K562 (cell line): ENCODE results near the gene SOCS4. TPM values are rescaled to one million over a fixed set of nuclear protein-coding genes. Genes with fewer than 3 reads are reported as not detected.
A peak's percentile ranks its signal among the peaks of the same experiment; 100 is the strongest.

Experiments
- ATAC-seq: fragments of 200-7000 bp; cut with Tn5 transposase; 3 replicates; pipeline ENCODE4 v1.9.1; 2020; ENCODE audit warnings: moderate library complexity
- BruUV-seq: library from RNA; stranded (reverse); fragments of 400-500 nt; replicated peaks from 2 replicates; lab custom pipeline; 2021; lab: Mats Ljungman, UMichigan
- CTCF ChIA-PET: fragments of 300-600 bp; formaldehyde crosslinking; extraction: SDS; loops from one replicate; lab custom pipeline; 2021; ENCODE audit warnings: low intra/inter-chr PET ratio; lab: Yijun Ruan, JAX
- POLR2A ChIA-PET: fragments of 300-600, 350-650 bp; sonication (Branson Sonifier 250); formaldehyde crosslinking; extraction: SDS; loops from one replicate; lab custom pipeline; 2021; ENCODE audit warnings: antibody characterized with exemption, inconsistent platforms; lab: Yijun Ruan, JAX
- DNase-seq, 4 experiments: peaks; one replicate each; pipeline versions ENCODE4 v3.0.0 to v3.0.0-alpha.2; 2011 to 2018; ENCODE audit warnings: low spot score in 3 of 4, mixed read lengths in 3 of 4; ENCODE audit errors: extremely low read depth in 1 of 4
- FAIRE-seq: peaks from 2 replicates; lab custom pipeline; 2011; peaks lifted over from hg19 to GRCh38; lab: Jason Lieb, UNC
- H2AFZ ChIP-seq: 2 replicates; pipeline ENCODE4 v1.6.0; 2011; ENCODE audit warnings: low read depth, low read length, control low read depth, inconsistent platforms
- H3K27ac ChIP-seq: fragments of 200-600 bp; 3 replicates; pipeline ENCODE4 v1.8.0; 2011; ENCODE audit warnings: low read depth, mild to moderate bottlenecking, control low read depth, inconsistent platforms, low read length, moderate library complexity, mixed read lengths; ENCODE audit errors: extremely low read depth
- H3K27me3 ChIP-seq, 2 experiments: fragments of 300-600 bp in 1 of 2; 2 replicates in 1 of 2; 3 replicates in 1 of 2; pipeline versions ENCODE4 v1.6.0 to v1.8.0; 2011; ENCODE audit warnings: inconsistent platforms in 2 of 2, low read length in 2 of 2, mild to moderate bottlenecking in 1 of 2, mixed read lengths in 1 of 2, moderate library complexity in 1 of 2; ENCODE audit not compliant: control insufficient read depth in 2 of 2, insufficient read depth in 2 of 2
- H3K36me3 ChIP-seq: fragments of 300-600 bp; 3 replicates; pipeline ENCODE4 v1.8.0; 2011; ENCODE audit warnings: mild to moderate bottlenecking, low read length, inconsistent platforms; ENCODE audit not compliant: control insufficient read depth, insufficient read depth
- H3K4me1 ChIP-seq, 2 experiments: fragments of 200-600 bp in 1 of 2; replicated peaks in 1 of 2; 2 replicates in 1 of 2; 3 replicates in 1 of 2; pipeline versions ENCODE4 v1.5.1 to v1.8.0; 2011; ENCODE audit warnings: inconsistent platforms in 2 of 2, low read length in 2 of 2, mild to moderate bottlenecking in 1 of 2, mixed read lengths in 1 of 2, moderate library complexity in 1 of 2; ENCODE audit not compliant: control insufficient read depth in 2 of 2, insufficient read depth in 2 of 2
- H3K4me2 ChIP-seq: 2 replicates; pipeline ENCODE4 v1.6.1; 2011; ENCODE audit warnings: low read length, control low read depth, inconsistent platforms, mixed read lengths; ENCODE audit not compliant: insufficient read depth
- H3K4me3 ChIP-seq: fragments of 200-600 bp; sonication (generic), shearing (Covaris generic); 2 replicates; pipeline ENCODE4 v1.5.1; 2016; ENCODE audit warnings: control low read depth, inconsistent platforms
- H3K79me2 ChIP-seq: fragments of 200-600 bp; 3 replicates; pipeline ENCODE4 v1.8.0; 2011; ENCODE audit warnings: low read length, inconsistent platforms; ENCODE audit not compliant: control insufficient read depth, insufficient read depth
- H3K9ac ChIP-seq, 2 experiments: 2 replicates each; pipeline versions ENCODE4 v1.6.0 to v1.6.1; 2011; ENCODE audit warnings: low read depth in 2 of 2, low read length in 2 of 2, control low read depth in 1 of 2, inconsistent platforms in 1 of 2, mild to moderate bottlenecking in 1 of 2, mixed read lengths in 1 of 2; ENCODE audit not compliant: insufficient read depth in 1 of 2
- H3K9me1 ChIP-seq: one replicate; pipeline ENCODE4 v1.6.0; 2011; ENCODE audit warnings: inconsistent platforms, mild to moderate bottlenecking, low read length, moderate library complexity; ENCODE audit not compliant: control insufficient read depth, insufficient read depth
- H3K9me3 ChIP-seq: replicated peaks from 2 replicates; pipeline ENCODE4 v1.5.1; 2011; ENCODE audit warnings: low read depth, low read length, inconsistent platforms; ENCODE audit not compliant: control insufficient read depth, insufficient read depth
- H4K20me1 ChIP-seq: replicated peaks from 2 replicates; pipeline ENCODE4 v1.6.1; 2011; ENCODE audit warnings: low read length, inconsistent platforms, mixed read lengths; ENCODE audit not compliant: control insufficient read depth, insufficient read depth
- CCAR2 ChIP-seq: fragments of 200-400 bp; formaldehyde crosslinking; IDR thresholded peaks from 2 replicates; pipeline ENCODE4 v1.6.1; 2017; ENCODE audit warnings: mild to moderate bottlenecking, low read depth, low read length
- FIP1L1 ChIP-seq: fragments of 200-400 bp; formaldehyde crosslinking; IDR thresholded peaks from 2 replicates; pipeline ENCODE4 v1.6.1; 2018; ENCODE audit warnings: mild to moderate bottlenecking, low read depth, low read length; ENCODE audit not compliant: poor library complexity, severe bottlenecking
- FOXM1 ChIP-seq, 2 experiments: fragments of 450-650 bp in 1 of 2; sonication (generic) in 1 of 2; formaldehyde crosslinking in 1 of 2; IDR thresholded peaks; 2 replicates each; pipeline versions ENCODE4 v1.6.1 to v1.9.0; 2017 to 2022; ENCODE audit warnings: low read depth in 2 of 2, mild to moderate bottlenecking in 2 of 2, missing genetic modification reagents in 1 of 2, moderate library complexity in 1 of 2
- MEF2D ChIP-seq: conservative IDR thresholded peaks from 2 replicates; pipeline ENCODE4 v1.6.1; 2016; ENCODE audit warnings: low read depth, missing genetic modification characterization, missing compliant biosample characterization
- PHF20 ChIP-seq: fragments of 450-650 bp; IDR thresholded peaks from 2 replicates; pipeline ENCODE4 v1.6.1; 2018; ENCODE audit not compliant: partially characterized antibody
- SMARCA4 ChIP-seq: fragments of 450-650 bp; IDR thresholded peaks from 2 replicates; pipeline ENCODE4 v1.6.1; 2016
- SMARCA5 ChIP-seq: fragments of 450-650 bp; IDR thresholded peaks from 2 replicates; pipeline ENCODE4 v1.6.1; 2016
- SOX6 ChIP-seq: fragments of 450-650 bp; IDR thresholded peaks from 2 replicates; pipeline ENCODE4 v1.6.1; 2014; ENCODE audit warnings: mild to moderate bottlenecking
- ZNF3 ChIP-seq: fragments of 250-450 bp; sonication (Bioruptor Pico); IDR thresholded peaks from 2 replicates; pipeline ENCODE4 v1.5.0; 2021; ENCODE audit warnings: mild to moderate bottlenecking, moderate library complexity
- ZNF644 ChIP-seq: fragments of 200-800 bp; sonication (Bioruptor generic); IDR thresholded peaks from 2 replicates; pipeline ENCODE4 v1.6.1; 2016; ENCODE audit warnings: low read depth, missing genetic modification characterization, missing compliant biosample characterization
- ZNF830 ChIP-seq: fragments of 250-450 bp; sonication (Bioruptor Pico); IDR thresholded peaks from 2 replicates; pipeline ENCODE4 v1.5.0; 2021; ENCODE audit warnings: mild to moderate bottlenecking
- WGBS: fragments of 100-300 bp; shearing (Covaris generic); methylation state at CpG from one replicate; pipeline ENCODE4 v1.1.6; 2016; ENCODE audit warnings: low coverage, mixed read lengths; ENCODE audit not compliant: insufficient coverage; ENCODE audit errors: missing lambda C conversion rate; 5-methylcytosine and 5-hydroxymethylcytosine counted together
- in situ Hi-C: fragments of 300-500 bp; cut with MboI; formaldehyde crosslinking; loops from 4 replicates; pipeline ENCODE4 v1.15.0; 2018; ENCODE audit warnings: inconsistent platforms, mixed read lengths
- intact Hi-C: fragments of 100-400 bp; cut with micrococcal nuclease; formaldehyde crosslinking; loops from 2 replicates; pipeline ENCODE4 v1.14.2; 2022
- polyA plus RNA-seq, 8 experiments: library from polyadenylated mRNA; depleted of rRNA in 4 of 8; stranded (reverse) in 5 of 8; unstranded in 3 of 8; fragments of >200 nt; fragmentation: Nextera tagmentation in 2 of 8; fragmentation: Illumina TruSeq in 1 of 8; extraction: Ambion mirVana in 2 of 8; extraction: Trizol in 1 of 8; gene quantifications; 2 replicates each; pipeline versions ENCODE4 v1.2.1 to v1.2.3, GENCODE V29; 2011 to 2014; ENCODE audit warnings: inconsistent platforms in 1 of 8, missing spikeins in 1 of 8
- total RNA-seq, 7 experiments: library from RNA; depleted of rRNA in 6 of 7; stranded (reverse); fragments of >200 nt in 6 of 7; fragmentation: Illumina TruSeq in 2 of 7; extraction: Trizol in 2 of 7; gene quantifications; 2 replicates each; pipeline versions ENCODE4 v1.2.1 to v1.2.3, GENCODE V29; 2011 to 2021; ENCODE audit warnings: low replicate concordance in 1 of 7
- TF ChIP-seq, protein P1 (sequence below): fragments of 250-450 bp; sonication (Bioruptor Pico); IDR thresholded peaks from 2 replicates; pipeline ENCODE4 v1.5.0; 2020; ENCODE audit warnings: mild to moderate bottlenecking, borderline replicate concordance
- TF ChIP-seq, protein P2 (sequence below): sonication (generic); formaldehyde crosslinking; IDR thresholded peaks from 2 replicates; pipeline ENCODE4 v1.8.0; 2022; ENCODE audit warnings: mild to moderate bottlenecking, missing genetic modification reagents
- TF ChIP-seq, protein P3 (sequence below): fragments of 450-650 bp; formaldehyde crosslinking; IDR thresholded peaks from 2 replicates; pipeline ENCODE4 v1.4.0; 2020; ENCODE audit warnings: mild to moderate bottlenecking, moderate library complexity

The SOCS4 gene
- total and polyA plus RNA-seq, 9 of the 15 experiments (the other 6 are each of a cell fraction or from before 2014, with no cell fraction given), result 2.6 to 12.7 (median 9.7) TPM

DNA sequence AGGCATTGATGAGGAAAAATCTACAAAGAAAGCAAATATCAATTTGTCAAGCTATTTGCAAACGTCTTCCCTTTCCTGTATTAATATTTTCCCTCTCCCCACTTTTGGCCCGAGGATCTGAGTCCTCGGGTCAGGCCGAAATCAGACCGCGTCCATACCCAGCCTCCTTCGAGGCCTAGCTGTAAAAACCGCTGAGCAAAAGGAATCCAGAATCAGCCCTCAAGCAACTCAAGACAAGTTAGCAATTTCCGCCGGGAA is 24.1 kb downstream of the SOCS4 start:
- ChIA-PET POLR2A (interaction anchor here (0.6 to 3.2 kb wide), 14 partner anchors 8 to 361 kb away, joined by 3 to 22 read pairs (median 5); partner anchors contain the start of genes DLGAP5, SOCS4 and WDHD1), CTCF (interaction anchor here (0.6 to 0.7 kb wide), 2 partner anchors 39 to 110 kb away, joined by 4 to 5 read pairs; no protein-coding TSS in a partner anchor)
- Histone ChIP-seq H3K9me3 (no peaks in the 10 kb centered on the region), H3K27me3 (no peaks in the 10 kb centered on the region), H3K27ac (peak overlapping the region; percentile 99), H3K79me2 (peaks cover 50% of the 10 kb centered on the region), H3K4me3 (peak overlapping the region; percentile 97), H3K9me1 (no peaks in the 10 kb centered on the region), H3K4me2 (peak overlapping the region; percentile 92), H2AFZ (peak overlapping the region; percentile 91), H3K36me3 (peaks cover 37% of the 10 kb centered on the region), H4K20me1 (no peaks in the 10 kb centered on the region; the same call in 1 of the 2 replicates), H3K9ac (peak overlapping the region; percentile 100), H3K4me1 (peaks cover 8 to 14% of the 10 kb centered on the region in 2 experiments; a peak in 3 of 5 replicates)
- WGBS, result 0% methylated on average over 9 of the region's 10 CpGs
- no TSS peak for BruUV-seq
- DNase-seq (no peak), ATAC-seq (no peak), FAIRE-seq (peak; percentile 40)
- intact Hi-C loops, result loop anchor here (5.0 kb wide), 1 partner anchor 51 kb away; no protein-coding TSS in a partner anchor
- in situ Hi-C loops, result no loop called here
- TF ChIP-seq PHF20, result no peak
- peak; percentile 22; the same call in 1 of the 2 replicates for TF ChIP-seq FOXM1 (IDR thresholded peaks at IDR 0.05; ENCODE audit: low read depth)
- no peak for TF ChIP-seq FOXM1 (CRISPR knock-in tag; IDR thresholded peaks at IDR 0.05; ENCODE audit: low read depth)
- TF ChIP-seq, protein P1, sequence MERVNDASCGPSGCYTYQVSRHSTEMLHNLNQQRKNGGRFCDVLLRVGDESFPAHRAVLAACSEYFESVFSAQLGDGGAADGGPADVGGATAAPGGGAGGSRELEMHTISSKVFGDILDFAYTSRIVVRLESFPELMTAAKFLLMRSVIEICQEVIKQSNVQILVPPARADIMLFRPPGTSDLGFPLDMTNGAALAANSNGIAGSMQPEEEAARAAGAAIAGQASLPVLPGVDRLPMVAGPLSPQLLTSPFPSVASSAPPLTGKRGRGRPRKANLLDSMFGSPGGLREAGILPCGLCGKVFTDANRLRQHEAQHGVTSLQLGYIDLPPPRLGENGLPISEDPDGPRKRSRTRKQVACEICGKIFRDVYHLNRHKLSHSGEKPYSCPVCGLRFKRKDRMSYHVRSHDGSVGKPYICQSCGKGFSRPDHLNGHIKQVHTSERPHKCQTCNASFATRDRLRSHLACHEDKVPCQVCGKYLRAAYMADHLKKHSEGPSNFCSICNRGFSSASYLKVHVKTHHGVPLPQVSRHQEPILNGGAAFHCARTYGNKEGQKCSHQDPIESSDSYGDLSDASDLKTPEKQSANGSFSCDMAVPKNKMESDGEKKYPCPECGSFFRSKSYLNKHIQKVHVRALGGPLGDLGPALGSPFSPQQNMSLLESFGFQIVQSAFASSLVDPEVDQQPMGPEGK (CRISPR knock-in tag), result no peak
- no peak for TF ChIP-seq CCAR2
- TF ChIP-seq, protein P2, sequence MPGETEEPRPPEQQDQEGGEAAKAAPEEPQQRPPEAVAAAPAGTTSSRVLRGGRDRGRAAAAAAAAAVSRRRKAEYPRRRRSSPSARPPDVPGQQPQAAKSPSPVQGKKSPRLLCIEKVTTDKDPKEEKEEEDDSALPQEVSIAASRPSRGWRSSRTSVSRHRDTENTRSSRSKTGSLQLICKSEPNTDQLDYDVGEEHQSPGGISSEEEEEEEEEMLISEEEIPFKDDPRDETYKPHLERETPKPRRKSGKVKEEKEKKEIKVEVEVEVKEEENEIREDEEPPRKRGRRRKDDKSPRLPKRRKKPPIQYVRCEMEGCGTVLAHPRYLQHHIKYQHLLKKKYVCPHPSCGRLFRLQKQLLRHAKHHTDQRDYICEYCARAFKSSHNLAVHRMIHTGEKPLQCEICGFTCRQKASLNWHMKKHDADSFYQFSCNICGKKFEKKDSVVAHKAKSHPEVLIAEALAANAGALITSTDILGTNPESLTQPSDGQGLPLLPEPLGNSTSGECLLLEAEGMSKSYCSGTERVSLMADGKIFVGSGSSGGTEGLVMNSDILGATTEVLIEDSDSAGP (CRISPR knock-in tag), result no peak
- TF ChIP-seq SMARCA5, result no peak
- no peak for TF ChIP-seq ZNF3 (CRISPR knock-in tag)
- TF ChIP-seq SMARCA4, result peak; percentile 14; the same call in 1 of the 2 replicates
- TF ChIP-seq FIP1L1, result no peak
- TF ChIP-seq, protein P3, sequence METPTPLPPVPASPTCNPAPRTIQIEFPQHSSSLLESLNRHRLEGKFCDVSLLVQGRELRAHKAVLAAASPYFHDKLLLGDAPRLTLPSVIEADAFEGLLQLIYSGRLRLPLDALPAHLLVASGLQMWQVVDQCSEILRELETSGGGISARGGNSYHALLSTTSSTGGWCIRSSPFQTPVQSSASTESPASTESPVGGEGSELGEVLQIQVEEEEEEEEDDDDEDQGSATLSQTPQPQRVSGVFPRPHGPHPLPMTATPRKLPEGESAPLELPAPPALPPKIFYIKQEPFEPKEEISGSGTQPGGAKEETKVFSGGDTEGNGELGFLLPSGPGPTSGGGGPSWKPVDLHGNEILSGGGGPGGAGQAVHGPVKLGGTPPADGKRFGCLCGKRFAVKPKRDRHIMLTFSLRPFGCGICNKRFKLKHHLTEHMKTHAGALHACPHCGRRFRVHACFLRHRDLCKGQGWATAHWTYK (CRISPR knock-in tag), result no peak
- no peak for TF ChIP-seq MEF2D
- TF ChIP-seq SOX6, result no peak
- no peak for TF ChIP-seq ZNF830 (CRISPR knock-in tag)
- TF ChIP-seq ZNF644, result 0 out of 2 replicates have a peak, but pooled peaks have one; percentile 55
